K562 (cell line): ENCODE measurements around the gene GOLGA5. TPM values are rescaled to one million over a fixed set of nuclear protein-coding genes. Genes with fewer than 3 reads are reported as not detected.

Experiments
- BRF2 ChIP-seq: IDR thresholded peaks from 3 replicates; pipeline ENCODE4 v1.6.1; 2011; ENCODE audit warnings: borderline replicate concordance, mild to moderate bottlenecking; ENCODE audit not compliant: insufficient read length, insufficient read depth
- E2F6 ChIP-seq, 2 experiments: IDR thresholded peaks; 2 replicates each; pipeline ENCODE4 v1.6.1; 2011; ENCODE audit warnings: borderline replicate concordance in 1 of 2, control low read depth in 1 of 2, low read depth in 1 of 2, low read length in 1 of 2, mild to moderate bottlenecking in 1 of 2, mixed read lengths in 1 of 2, moderate library complexity in 1 of 2; ENCODE audit not compliant: insufficient read depth in 1 of 2, insufficient read length in 1 of 2, poor library complexity in 1 of 2, severe bottlenecking in 1 of 2; ENCODE audit errors: extremely low read depth in 1 of 2
- KDM1A ChIP-seq, 2 experiments: fragments of 450-650 bp; IDR thresholded peaks; 2 replicates each; pipeline ENCODE4 v1.6.1; 2016; ENCODE audit warnings: mild to moderate bottlenecking in 2 of 2
- KDM5B ChIP-seq: fragments of 200-600 bp; sonication (generic); IDR thresholded peaks from 2 replicates; pipeline ENCODE4 v1.6.1; 2012; ENCODE audit warnings: low read depth, mild to moderate bottlenecking, moderate library complexity, low read length, control low read depth, inconsistent platforms; ENCODE audit not compliant: insufficient replicate concordance
- PHF8 ChIP-seq: fragments of 200-600 bp; sonication (generic); IDR thresholded peaks from 2 replicates; pipeline ENCODE4 v1.6.1; 2012; ENCODE audit warnings: mixed run types, mild to moderate bottlenecking, inconsistent platforms, low read length, moderate library complexity, borderline replicate concordance
- RBFOX2 ChIP-seq: fragments of 200-400 bp; formaldehyde crosslinking; IDR thresholded peaks from 2 replicates; pipeline ENCODE4 v1.6.1; 2017; ENCODE audit warnings: low read depth, mild to moderate bottlenecking, low read length, moderate library complexity
- RCOR1 ChIP-seq, 2 experiments: IDR thresholded peaks; 2 replicates each; pipeline ENCODE4 v1.6.1; 2012; ENCODE audit warnings: low read depth in 2 of 2, low read length in 2 of 2, borderline replicate concordance in 1 of 2, improper control_type of control experiment in 1 of 2
- RUNX1 ChIP-seq: sonication (generic); IDR thresholded peaks from 2 replicates; pipeline ENCODE4 v1.6.1; 2016; ENCODE audit warnings: antibody characterized with exemption, low read depth
- YBX1 ChIP-seq: fragments of 450-650 bp; IDR thresholded peaks from 2 replicates; pipeline ENCODE4 v1.7.1; 2016; ENCODE audit warnings: mild to moderate bottlenecking
- ZBTB12 ChIP-seq: fragments of 250-450 bp; sonication (Bioruptor Pico); IDR thresholded peaks from 2 replicates; pipeline ENCODE4 v1.4.0; 2020
- polyA plus RNA-seq, 8 experiments: library from polyadenylated mRNA; depleted of rRNA in 4 of 8; stranded (reverse) in 5 of 8; unstranded in 3 of 8; fragments of >200 nt; fragmentation: Nextera tagmentation in 2 of 8; fragmentation: Illumina TruSeq in 1 of 8; extraction: Ambion mirVana in 2 of 8; extraction: Trizol in 1 of 8; gene quantifications; 2 replicates each; pipeline versions ENCODE4 v1.2.1 to v1.2.3, GENCODE V29; 2011 to 2014; ENCODE audit warnings: inconsistent platforms in 1 of 8, missing spikeins in 1 of 8
- total RNA-seq, 7 experiments: library from RNA; depleted of rRNA in 6 of 7; stranded (reverse); fragments of >200 nt in 6 of 7; fragmentation: Illumina TruSeq in 2 of 7; extraction: Trizol in 2 of 7; gene quantifications; 2 replicates each; pipeline versions ENCODE4 v1.2.1 to v1.2.3, GENCODE V29; 2011 to 2021; ENCODE audit warnings: low replicate concordance in 1 of 7
- TF ChIP-seq, protein P1 (sequence below): sonication (generic); formaldehyde crosslinking; IDR thresholded peaks from 2 replicates; pipeline ENCODE4 v1.8.0; 2022; ENCODE audit warnings: missing genetic modification reagents, mild to moderate bottlenecking, moderate library complexity, borderline replicate concordance

The GOLGA5 gene
- total and polyA plus RNA-seq, 9 of the 15 experiments (the other 6 are each of a cell fraction or from before 2014, with no cell fraction given) = 5.7 to 19.6 (median 12.7) TPM

- TF ChIP-seq RCOR1 (IDR thresholded peaks at IDR 0.05; ENCODE audit: borderline replicate concordance in 1 of 2, low read depth in 2 of 2, low read length in 2 of 2) (peak in 1 of 2 experiments; percentile 38; a peak in 1 of 4 replicates), YBX1 (no peak), BRF2 (no peak), ZBTB12 (CRISPR knock-in tag) (no peak), RUNX1 (no peak), RBFOX2 (peak; percentile 41; the same call in 1 of the 2 replicates), PHF8 (peak; percentile 32; the same call in 1 of the 2 replicates), KDM1A (IDR thresholded peaks at IDR 0.05) (0 out of 4 replicates have a peak, but pooled peaks have one; percentile 9 to 25), KDM5B (peak; percentile 46), E2F6 (IDR thresholded peaks at IDR 0.05; ENCODE audit: borderline replicate concordance in 1 of 2, extremely low read depth in 1 of 2, insufficient read depth in 1 of 2, insufficient read length in 1 of 2, low read depth in 1 of 2, low read length in 1 of 2, poor library complexity in 1 of 2, severe bottlenecking in 1 of 2) (peak; percentile 26 to 29)
- TF ChIP-seq, protein P1, sequence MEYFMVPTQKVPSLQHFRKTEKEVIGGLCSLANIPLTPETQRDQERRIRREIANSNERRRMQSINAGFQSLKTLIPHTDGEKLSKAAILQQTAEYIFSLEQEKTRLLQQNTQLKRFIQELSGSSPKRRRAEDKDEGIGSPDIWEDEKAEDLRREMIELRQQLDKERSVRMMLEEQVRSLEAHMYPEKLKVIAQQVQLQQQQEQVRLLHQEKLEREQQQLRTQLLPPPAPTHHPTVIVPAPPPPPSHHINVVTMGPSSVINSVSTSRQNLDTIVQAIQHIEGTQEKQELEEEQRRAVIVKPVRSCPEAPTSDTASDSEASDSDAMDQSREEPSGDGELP = peak; percentile 53; the same call in 1 of the 2 replicates
These were observed 45.7 kb upstream of the GOLGA5 start, which contains the start of gene LGMN (continued) for GRCh38 chr14:92748259-92749016.
